Measurements from ENCODE around the gene SBF2. TPM values are rescaled to one million over a fixed set of nuclear protein-coding genes. Genes with fewer than 3 reads are reported as not detected.
A peak's percentile ranks its signal among the peaks of the same experiment; 100 is the strongest.

SBF2 gene
- total RNA-seq, 1 donor from 2014 or later = 38.5 TPM

DNA sequence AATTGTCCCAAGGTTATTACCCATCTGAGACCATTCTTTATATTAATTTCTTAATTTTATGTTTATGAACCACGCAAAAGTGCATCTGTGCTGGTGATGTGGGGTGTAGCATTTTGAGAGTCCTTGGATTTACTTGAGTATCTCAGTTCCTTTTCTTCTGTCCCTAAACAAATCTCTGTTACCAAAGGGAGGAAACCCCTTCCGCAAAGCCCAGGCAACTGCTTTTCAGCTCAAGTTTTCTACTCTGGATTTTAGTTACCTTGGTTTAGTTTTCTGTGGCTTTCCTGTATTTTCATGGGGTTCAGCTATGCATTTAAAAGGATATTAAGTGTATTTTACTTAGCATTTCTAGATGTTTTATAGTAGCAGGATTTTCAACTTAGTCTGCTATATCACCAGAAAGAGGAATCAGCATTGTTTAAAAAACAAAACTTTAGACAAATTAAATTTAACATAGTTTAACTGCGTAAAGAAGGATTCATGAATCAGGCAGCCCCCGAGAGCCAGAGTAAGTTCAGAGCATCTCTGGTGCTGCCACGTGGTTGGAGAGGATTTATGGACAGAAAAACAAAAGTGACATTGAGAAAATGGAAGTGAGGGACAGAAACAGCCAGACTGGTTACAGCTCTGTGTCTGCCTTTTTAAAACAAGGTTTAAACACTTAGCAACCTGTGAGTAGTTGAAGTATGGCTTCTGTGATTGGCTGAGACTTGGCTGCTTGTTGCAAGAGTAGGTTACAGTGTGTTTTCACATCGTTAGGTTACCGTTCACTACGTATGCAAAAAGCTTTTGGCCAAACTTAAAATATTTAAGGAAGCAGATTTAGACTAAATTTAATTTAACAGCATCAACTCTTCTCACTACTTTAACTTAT is 20.4 kb upstream of the SBF2 start:
- TF ChIP-seq, protein P1, sequence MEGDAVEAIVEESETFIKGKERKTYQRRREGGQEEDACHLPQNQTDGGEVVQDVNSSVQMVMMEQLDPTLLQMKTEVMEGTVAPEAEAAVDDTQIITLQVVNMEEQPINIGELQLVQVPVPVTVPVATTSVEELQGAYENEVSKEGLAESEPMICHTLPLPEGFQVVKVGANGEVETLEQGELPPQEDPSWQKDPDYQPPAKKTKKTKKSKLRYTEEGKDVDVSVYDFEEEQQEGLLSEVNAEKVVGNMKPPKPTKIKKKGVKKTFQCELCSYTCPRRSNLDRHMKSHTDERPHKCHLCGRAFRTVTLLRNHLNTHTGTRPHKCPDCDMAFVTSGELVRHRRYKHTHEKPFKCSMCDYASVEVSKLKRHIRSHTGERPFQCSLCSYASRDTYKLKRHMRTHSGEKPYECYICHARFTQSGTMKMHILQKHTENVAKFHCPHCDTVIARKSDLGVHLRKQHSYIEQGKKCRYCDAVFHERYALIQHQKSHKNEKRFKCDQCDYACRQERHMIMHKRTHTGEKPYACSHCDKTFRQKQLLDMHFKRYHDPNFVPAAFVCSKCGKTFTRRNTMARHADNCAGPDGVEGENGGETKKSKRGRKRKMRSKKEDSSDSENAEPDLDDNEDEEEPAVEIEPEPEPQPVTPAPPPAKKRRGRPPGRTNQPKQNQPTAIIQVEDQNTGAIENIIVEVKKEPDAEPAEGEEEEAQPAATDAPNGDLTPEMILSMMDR (IDR thresholded peaks at IDR 0.05) = no peak
- Histone ChIP-seq H3K4me1 (peaks cover 10% of the 10 kb centered on the region), H3K27ac (no peak overlapping the region), H3K27me3 (no peaks in the 10 kb centered on the region), H3K9me3 (no peaks in the 10 kb centered on the region), H3K36me3 (no peaks in the 10 kb centered on the region), H3K4me3 (no peak overlapping the region)
- ATAC-seq = peak; percentile 90
- intact Hi-C loops (cut with DNase I) = loop anchor here (10.0 kb wide), 1 partner anchor 340 kb away; no protein-coding TSS in a partner anchor
- no peak for DNase-seq

DNA sequence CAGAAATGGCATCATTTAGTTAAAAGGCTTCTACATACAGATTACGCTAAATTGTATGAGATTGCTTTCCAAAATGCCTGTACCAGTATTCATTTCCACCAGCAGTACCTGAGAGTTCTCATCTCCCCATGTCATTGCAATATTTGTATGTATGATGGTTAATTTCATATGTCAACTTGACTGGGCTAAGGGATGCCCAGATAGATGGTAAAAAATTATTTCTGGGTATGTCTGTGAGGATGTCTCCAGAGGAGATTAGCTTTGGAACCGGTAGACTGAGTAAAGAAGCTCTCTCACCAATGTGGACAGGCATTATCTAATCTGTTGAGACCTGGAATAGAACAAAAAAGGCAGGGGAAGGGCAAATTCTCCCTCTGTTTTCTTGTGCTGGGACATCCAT is 17.8 kb upstream of the SBF2 start:
- TF ChIP-seq, protein P1 (IDR thresholded peaks at IDR 0.05) = no peak
- H3K9me3 ChIP-seq = no peaks in the 10 kb centered on the region
- DNase-seq = no peak
- no peaks in the 10 kb centered on the region for H3K27me3 ChIP-seq
- no peak overlapping the region for H3K4me3 ChIP-seq
- H3K4me1 ChIP-seq = peaks cover 33% of the 10 kb centered on the region
- H3K36me3 ChIP-seq = no peaks in the 10 kb centered on the region
- ATAC-seq = no peak
- no peak overlapping the region for H3K27ac ChIP-seq
- intact Hi-C loops (cut with DNase I) = loop anchor here (10.0 kb wide), 1 partner anchor 337 kb away; no protein-coding TSS in a partner anchor

DNA sequence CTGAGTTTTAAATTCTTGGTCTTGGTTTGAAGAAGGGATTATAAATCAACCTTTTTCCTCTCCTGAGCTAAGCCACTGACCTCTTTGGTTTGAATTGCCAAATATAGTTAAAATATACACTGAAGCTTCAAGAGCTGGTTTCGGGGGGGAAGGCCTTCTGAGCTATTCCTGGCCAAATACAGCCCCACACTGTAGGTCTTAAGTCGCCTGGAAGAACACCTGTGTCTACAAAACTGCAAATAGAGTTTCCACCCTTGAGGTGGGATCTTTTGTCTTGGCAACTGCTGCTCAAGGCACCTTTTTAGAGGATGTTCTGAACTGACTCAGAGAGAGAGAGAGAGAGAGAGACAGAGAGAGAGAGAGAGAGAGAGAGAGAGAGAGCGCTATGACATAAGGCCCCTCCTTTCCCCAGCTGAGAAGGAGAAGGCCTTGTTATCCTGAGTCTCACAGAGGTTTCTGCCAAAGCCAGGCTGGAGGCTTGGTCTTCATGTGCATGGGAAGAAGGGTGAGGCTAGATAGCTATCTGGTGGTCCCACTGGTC is 16.4 kb upstream of the SBF2 start:
- no peak overlapping the region for H3K27ac ChIP-seq
- H3K9me3 ChIP-seq = no peaks in the 10 kb centered on the region
- H3K27me3 ChIP-seq = peaks cover 2% of the 10 kb centered on the region
- no peak for ATAC-seq
- H3K4me3 ChIP-seq = no peak overlapping the region
- intact Hi-C loops (cut with DNase I) = loop anchor here (10.0 kb wide), 1 partner anchor 336 kb away; no protein-coding TSS in a partner anchor
- DNase-seq = no peak
- TF ChIP-seq, protein P1 (IDR thresholded peaks at IDR 0.05) = no peak
- H3K4me1 ChIP-seq = peaks cover 47% of the 10 kb centered on the region
- no peaks in the 10 kb centered on the region for H3K36me3 ChIP-seq

DNA sequence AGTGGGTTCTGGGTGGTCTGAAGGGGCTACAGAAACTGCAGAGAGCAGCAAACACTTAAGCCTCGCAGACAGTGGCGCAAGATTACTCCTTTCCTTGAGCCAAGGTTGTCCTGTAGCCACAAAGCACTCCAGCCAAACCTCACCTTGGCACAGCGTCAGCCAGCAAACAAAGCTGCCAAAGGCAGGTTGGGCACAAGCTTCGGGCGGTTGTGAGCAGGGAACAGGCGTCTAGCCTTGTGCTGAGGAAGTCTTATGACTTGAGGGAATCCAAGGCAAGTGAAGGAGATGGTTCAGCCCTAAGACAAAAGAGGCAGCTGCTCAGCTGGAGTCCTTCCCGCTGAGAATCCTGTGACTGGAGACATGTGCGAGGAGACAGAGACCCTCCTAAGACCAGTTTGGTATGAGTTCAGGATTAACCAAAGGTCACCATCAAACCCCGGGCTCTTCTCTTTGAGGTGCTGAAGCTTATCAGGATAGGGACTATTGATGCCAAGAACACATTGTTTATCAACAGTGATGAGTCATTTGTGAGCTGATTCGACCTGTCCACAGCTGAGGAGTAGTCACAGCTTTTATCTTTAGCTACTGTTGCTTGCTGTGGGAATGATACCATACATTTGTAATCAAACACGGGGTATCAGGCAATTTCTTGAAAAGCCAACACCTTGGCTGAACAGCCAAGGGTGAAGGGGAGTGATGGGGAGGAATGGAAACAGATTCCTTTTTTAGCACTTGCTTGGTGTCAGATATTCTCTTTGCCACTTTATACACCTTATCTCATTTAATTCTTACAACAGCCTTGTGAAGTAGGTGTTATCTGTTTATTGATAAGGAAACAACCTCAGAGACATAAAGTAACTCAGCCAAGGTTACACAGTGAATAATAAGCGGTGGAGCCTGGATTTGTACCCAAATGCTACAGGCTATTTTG is 15.4 kb upstream of the SBF2 start:
- peaks cover 52% of the 10 kb centered on the region for H3K4me1 ChIP-seq
- H3K9me3 ChIP-seq = no peaks in the 10 kb centered on the region
- intact Hi-C loops (cut with DNase I) = loop anchor here (5.0 to 10.0 kb wide), 3 partner anchors 105 to 552 kb away; no protein-coding TSS in a partner anchor
- TF ChIP-seq, protein P1 (IDR thresholded peaks at IDR 0.05) = no peak
- H3K36me3 ChIP-seq = no peaks in the 10 kb centered on the region
- H3K4me3 ChIP-seq = no peak overlapping the region
- ATAC-seq (peak; percentile 38), DNase-seq (peak; percentile 90)
- H3K27ac ChIP-seq = no peak overlapping the region
- H3K27me3 ChIP-seq = peaks cover 2% of the 10 kb centered on the region

Data from upper lobe of right lung (tissue), 1 donor.